ENCODE data around the gene PRMT1. TPM values are rescaled to one million over a fixed set of nuclear protein-coding genes. Genes with fewer than 3 reads are reported as not detected.

The PRMT1 gene
- total and polyA plus RNA-seq, 2 donors (not counting 1 experiment from before 2014, with no cell fraction given), result 175 to 310 TPM

DNA sequence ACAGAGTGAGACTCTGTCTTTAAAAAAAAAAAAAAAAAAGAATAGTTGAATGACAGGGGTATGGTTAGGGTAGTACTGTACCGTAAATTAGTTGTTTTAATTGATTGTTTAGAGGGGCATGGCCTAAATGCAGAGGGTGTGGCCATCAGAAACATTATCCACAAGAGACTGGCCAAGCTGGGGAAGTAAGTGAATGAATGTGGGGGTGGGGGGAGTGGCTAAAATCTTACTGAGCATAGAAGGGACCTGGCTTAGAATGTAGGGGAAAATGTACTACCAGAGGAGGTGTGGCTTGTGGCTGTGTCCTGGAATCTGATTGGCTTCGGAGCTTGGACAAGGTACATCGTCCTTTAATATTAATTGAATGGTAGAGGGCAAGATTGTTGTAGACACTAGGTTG is 7.6 kb upstream of the PRMT1 start:
- Mint-ChIP-seq H3K27me3 (no peaks in the 10 kb centered on the region), H3K4me1 (peaks cover 42% of the 10 kb centered on the region), H3K4me3 (no peak overlapping the region), H3K9me3 (ENCODE audit: insufficient read depth) (no peaks in the 10 kb centered on the region), H3K27ac (no peak overlapping the region)
- Histone ChIP-seq H3K4me1 (ENCODE audit: control insufficient read depth in 2 of 2, insufficient read depth in 2 of 2, low read length in 2 of 2) (peaks cover 17 to 40% of the 10 kb centered on the region in 2 donors), H3K27me3 (replicated peaks in 1 of 4; ENCODE audit: control extremely low read depth in 1 of 4, control insufficient read depth in 3 of 4, insufficient read depth in 4 of 4, low read length in 3 of 4) (no peaks in the 10 kb centered on the region), H3K9me3 (ENCODE audit: control extremely low read depth in 1 of 3, control insufficient read depth in 2 of 3, insufficient read depth in 1 of 3, low read length in 2 of 3) (no peaks in the 10 kb centered on the region), H3K4me3 (ENCODE audit: control extremely low read depth in 1 of 5, extremely low read depth in 1 of 5, insufficient read depth in 1 of 5, low read depth in 2 of 5, low read length in 4 of 5) (no peak overlapping the region), H2AFZ (ENCODE audit: insufficient read depth, low read depth, low read length, poor library complexity, severe bottlenecking) (no peak overlapping the region), H3K27ac (ENCODE audit: low read length in 2 of 2) (no peak overlapping the region), H4K20me1 (ENCODE audit: control insufficient read depth, insufficient read depth, low read length, poor library complexity, severe bottlenecking) (peaks cover 6% of the 10 kb centered on the region), H3K9ac (ENCODE audit: low read length) (no peak overlapping the region), H3K79me2 (ENCODE audit: control insufficient read depth, insufficient read depth, low read length) (peaks cover 17% of the 10 kb centered on the region), H3K36me3 (replicated peaks in 1 of 2; ENCODE audit: control extremely low read depth in 1 of 2, control insufficient read depth in 1 of 2, extremely low read depth in 1 of 2, insufficient read depth in 2 of 2, low read length in 1 of 2) (no peaks in the 10 kb centered on the region), H3K4me2 (replicated peaks; ENCODE audit: low read depth, low read length, poor library complexity, severe bottlenecking) (no peak overlapping the region)
- WGBS (ENCODE audit: insufficient coverage), result 100% methylated on average over 3 of the region's 3 CpGs
- TF ChIP-seq, protein P1, sequence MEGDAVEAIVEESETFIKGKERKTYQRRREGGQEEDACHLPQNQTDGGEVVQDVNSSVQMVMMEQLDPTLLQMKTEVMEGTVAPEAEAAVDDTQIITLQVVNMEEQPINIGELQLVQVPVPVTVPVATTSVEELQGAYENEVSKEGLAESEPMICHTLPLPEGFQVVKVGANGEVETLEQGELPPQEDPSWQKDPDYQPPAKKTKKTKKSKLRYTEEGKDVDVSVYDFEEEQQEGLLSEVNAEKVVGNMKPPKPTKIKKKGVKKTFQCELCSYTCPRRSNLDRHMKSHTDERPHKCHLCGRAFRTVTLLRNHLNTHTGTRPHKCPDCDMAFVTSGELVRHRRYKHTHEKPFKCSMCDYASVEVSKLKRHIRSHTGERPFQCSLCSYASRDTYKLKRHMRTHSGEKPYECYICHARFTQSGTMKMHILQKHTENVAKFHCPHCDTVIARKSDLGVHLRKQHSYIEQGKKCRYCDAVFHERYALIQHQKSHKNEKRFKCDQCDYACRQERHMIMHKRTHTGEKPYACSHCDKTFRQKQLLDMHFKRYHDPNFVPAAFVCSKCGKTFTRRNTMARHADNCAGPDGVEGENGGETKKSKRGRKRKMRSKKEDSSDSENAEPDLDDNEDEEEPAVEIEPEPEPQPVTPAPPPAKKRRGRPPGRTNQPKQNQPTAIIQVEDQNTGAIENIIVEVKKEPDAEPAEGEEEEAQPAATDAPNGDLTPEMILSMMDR (IDR thresholded peaks at IDR 0.05), result no peak
- TF ChIP-seq EZH2 (IDR thresholded peaks at IDR 0.05; ENCODE audit: borderline replicate concordance, insufficient read depth, low read depth, low read length, poor library complexity, severe bottlenecking), result no peak
- POLR2A ChIA-PET, result interaction anchor here (0.6 kb wide), 1 partner anchor 198 kb away, joined by 5 read pairs; the partner anchor contains the start of gene PNKP
- ATAC-seq (ENCODE audit: low read depth) (no peak), DNase-seq (no peak)
- CTCF ChIA-PET, result interaction anchor here (0.6 kb wide), 1 partner anchor 164 kb away, joined by 4 read pairs; no protein-coding TSS in a partner anchor
- intact Hi-C loops (cut with micrococcal nuclease), result no loop called here

DNA sequence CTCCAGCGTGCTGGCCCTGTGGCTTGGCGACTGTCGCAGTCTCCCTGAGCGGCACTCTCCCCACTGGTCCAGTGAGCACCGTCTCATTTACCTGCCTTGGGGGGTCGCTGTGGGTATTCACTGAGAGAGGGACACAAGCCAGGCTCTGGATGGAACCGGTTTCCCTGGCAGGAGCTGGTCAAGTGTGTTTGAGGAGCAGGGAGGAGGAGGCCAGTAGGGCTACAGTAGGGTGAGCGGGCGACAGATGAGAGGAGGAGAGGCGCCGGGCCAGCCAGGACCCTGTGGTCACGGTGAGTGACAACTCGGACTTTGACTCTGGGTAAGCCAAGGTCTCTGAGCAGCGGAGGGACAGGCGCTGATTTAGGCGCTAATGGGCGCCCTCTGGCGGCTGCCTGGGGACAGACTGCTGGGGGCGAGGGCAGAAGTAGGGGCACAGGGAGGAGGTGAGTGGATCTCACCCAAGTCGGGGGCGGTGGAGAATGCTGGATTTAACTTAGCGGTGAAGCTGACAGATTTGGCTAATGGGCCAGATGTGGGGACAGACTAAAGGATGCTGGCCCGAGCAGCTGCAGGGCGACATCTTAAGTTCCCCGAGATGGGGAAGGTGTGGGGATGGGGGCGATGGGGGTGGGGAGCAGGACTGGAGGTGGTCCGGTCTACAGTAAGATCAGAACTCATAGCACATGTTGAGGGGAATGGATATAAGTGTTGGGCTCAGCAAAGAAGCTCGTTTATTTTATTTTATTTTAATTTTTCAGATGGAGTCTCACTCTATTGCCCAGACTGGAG is 4.7 kb upstream of the PRMT1 start:
- Mint-ChIP-seq H3K4me3 (peak overlapping the region; percentile 60), H3K27me3 (no peaks in the 10 kb centered on the region), H3K9me3 (ENCODE audit: insufficient read depth) (no peaks in the 10 kb centered on the region), H3K27ac (peak overlapping the region; percentile 74), H3K4me1 (peaks cover 41% of the 10 kb centered on the region)
- Histone ChIP-seq H3K9me3 (ENCODE audit: control extremely low read depth in 1 of 3, control insufficient read depth in 2 of 3, insufficient read depth in 1 of 3, low read length in 2 of 3) (peaks cover 0 to 5% (median 0%) of the 10 kb centered on the region in 3 donors), H3K27me3 (replicated peaks in 1 of 4; ENCODE audit: control extremely low read depth in 1 of 4, control insufficient read depth in 3 of 4, insufficient read depth in 4 of 4, low read length in 3 of 4) (no peaks in the 10 kb centered on the region), H4K20me1 (ENCODE audit: control insufficient read depth, insufficient read depth, low read length, poor library complexity, severe bottlenecking) (peaks cover 2% of the 10 kb centered on the region), H3K4me2 (replicated peaks; ENCODE audit: low read depth, low read length, poor library complexity, severe bottlenecking) (peak overlapping the region; percentile 65), H3K27ac (ENCODE audit: low read length in 2 of 2) (no peak overlapping the region), H3K4me1 (ENCODE audit: control insufficient read depth in 2 of 2, insufficient read depth in 2 of 2, low read length in 2 of 2) (peaks cover 16 to 46% of the 10 kb centered on the region in 2 donors), H2AFZ (ENCODE audit: insufficient read depth, low read depth, low read length, poor library complexity, severe bottlenecking) (peak overlapping the region; percentile 70), H3K36me3 (replicated peaks in 1 of 2; ENCODE audit: control extremely low read depth in 1 of 2, control insufficient read depth in 1 of 2, extremely low read depth in 1 of 2, insufficient read depth in 2 of 2, low read length in 1 of 2) (no peaks in the 10 kb centered on the region), H3K79me2 (ENCODE audit: control insufficient read depth, insufficient read depth, low read length) (peaks cover 8% of the 10 kb centered on the region), H3K9ac (ENCODE audit: low read length) (no peak overlapping the region), H3K4me3 (ENCODE audit: control extremely low read depth in 1 of 5, extremely low read depth in 1 of 5, insufficient read depth in 1 of 5, low read depth in 2 of 5, low read length in 4 of 5) (no peak overlapping the region)
- TF ChIP-seq EZH2 (IDR thresholded peaks at IDR 0.05; ENCODE audit: borderline replicate concordance, insufficient read depth, low read depth, low read length, poor library complexity, severe bottlenecking), result no peak
- TF ChIP-seq, protein P1 (IDR thresholded peaks at IDR 0.05), result peak; percentile 89
- CTCF ChIA-PET, result interaction anchor here (1.0 to 6.5 kb wide), 11 partner anchors 8 to 199 kb away, joined by 3 to 50 read pairs (median 7); partner anchors contain the start of genes FLT3LG, NOSIP, RRAS and SCAF1
- WGBS (ENCODE audit: insufficient coverage), result 33% methylated on average over 24 of the region's 28 CpGs
- DNase-seq, result peak; percentile 83
- intact Hi-C loops (cut with micrococcal nuclease), result loop anchor here (10.0 kb wide), 1 partner anchor 558 kb away; the partner anchor contains the start of genes C19orf73, LIN7B and PPFIA3
- POLR2A ChIA-PET, result interaction anchor here (6.7 kb wide), 1 partner anchor 31 kb away, joined by 53 read pairs; the partner anchor contains the start of genes RRAS and SCAF1
- ATAC-seq (ENCODE audit: low read depth), result no peak

Measured in B cell (primary cell).